Measurements from ENCODE around the gene OR6S1. TPM values are rescaled to one million over a fixed set of nuclear protein-coding genes. Genes with fewer than 3 reads are reported as not detected.
"Not testable (repeated sequence)": the region's sequence is repeated elsewhere in the genome, so short reads cannot be mapped to it uniquely, and the experiment has no call there.

The OR6S1 gene
- polyA plus RNA-seq, 1 donor from 2014 or later: not detected

DNA sequence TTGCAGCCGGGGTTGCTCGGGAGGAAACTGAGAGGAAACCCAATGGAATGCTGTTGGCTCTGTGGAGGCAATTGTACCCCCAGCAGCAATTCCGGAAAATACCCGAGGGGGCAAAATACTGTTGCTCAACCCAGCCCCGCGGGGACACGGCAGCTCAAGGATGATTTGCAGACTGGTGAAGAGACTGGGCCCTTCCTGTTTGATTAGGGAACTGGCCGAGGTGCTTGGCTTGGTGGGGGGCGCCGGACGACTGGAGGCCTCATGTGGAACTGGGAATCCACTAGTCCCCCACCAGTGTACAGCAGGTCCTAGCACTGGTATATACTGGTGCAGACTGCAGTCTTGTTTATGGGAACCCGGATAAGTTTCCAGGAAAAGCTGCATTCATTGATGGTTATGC, 40.0 kb downstream of the OR6S1 start:
- Mint-ChIP-seq H3K36me3 (no peaks in the 10 kb centered on the region), H3K4me3 (no peak overlapping the region), H3K27me3 (no peaks in the 10 kb centered on the region), H3K4me1 (no peaks in the 10 kb centered on the region), H3K9me3 (no peaks in the 10 kb centered on the region), H3K27ac (no peak overlapping the region)

DNA sequence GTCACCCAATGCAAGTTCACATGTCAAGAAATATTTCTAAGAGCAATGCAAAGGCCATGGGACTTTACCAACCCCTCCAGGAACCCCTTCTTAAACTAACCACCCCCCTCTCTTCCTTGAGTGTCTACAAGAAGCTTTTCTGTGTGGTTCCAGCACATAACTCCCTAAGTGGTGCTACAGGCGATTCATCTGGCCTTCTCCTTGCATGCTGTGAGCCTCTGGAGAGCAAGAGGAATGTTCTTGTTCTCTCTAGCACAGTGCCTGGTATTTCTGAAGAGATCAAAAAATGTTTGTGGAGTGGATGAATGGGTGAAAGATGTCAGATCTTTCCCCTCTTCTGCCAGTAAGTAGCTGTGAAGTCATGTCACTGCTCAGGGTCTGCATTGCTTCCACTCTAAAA, 44.4 kb downstream of the OR6S1 start:
- Mint-ChIP-seq H3K36me3 (no peaks in the 10 kb centered on the region), H3K4me3 (no peak overlapping the region), H3K27ac (no peak overlapping the region), H3K9me3 (no peaks in the 10 kb centered on the region), H3K4me1 (no peaks in the 10 kb centered on the region), H3K27me3 (peaks cover 4% of the 10 kb centered on the region)

DNA sequence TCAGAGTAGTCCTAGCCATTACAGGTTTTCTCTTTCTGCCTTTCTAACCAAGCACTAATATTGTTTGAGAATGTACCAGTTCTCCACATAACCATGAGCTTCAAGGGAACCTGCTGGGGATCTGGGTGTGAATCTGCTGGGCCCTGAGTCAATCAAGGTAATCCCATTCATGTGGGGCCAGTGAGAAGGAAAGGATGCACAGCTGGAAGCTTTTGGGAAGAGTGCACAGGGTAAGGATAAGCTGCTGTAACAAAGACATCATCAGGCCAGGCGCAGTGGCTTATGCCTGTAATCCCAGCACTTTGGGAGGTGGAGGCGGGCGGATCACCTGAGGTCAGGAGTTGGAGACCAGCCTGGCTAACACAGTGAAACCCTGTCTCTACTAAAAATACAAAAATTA, 45.8 kb downstream of the OR6S1 start:
- H3K36me3 Mint-ChIP-seq, H3K9me3 Mint-ChIP-seq, H3K27me3 Mint-ChIP-seq, H3K27ac Mint-ChIP-seq, H3K4me3 Mint-ChIP-seq, H3K4me1 Mint-ChIP-seq: not testable (repeated sequence)

DNA sequence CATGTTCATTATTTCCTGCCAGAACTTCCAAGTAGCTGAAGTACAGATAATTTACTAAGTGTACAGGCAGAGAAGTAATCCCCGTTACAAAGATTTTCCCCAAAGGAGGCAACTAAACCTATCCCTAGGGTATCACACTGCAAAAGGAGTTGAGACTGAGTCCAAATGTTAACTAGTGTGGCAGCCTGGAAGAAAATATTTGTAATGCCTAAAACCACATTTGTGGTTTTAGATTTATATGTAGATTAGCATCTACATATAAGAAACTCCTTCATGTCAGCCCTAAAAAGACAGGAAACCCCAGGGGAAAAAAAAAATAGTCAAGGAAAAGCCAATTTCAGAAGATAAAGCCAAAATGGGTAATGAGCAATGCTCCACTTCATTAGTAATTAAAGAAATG, 48.9 kb downstream of the OR6S1 start:
- Mint-ChIP-seq H3K4me3 (no peak overlapping the region), H3K27ac (no peak overlapping the region), H3K9me3 (no peaks in the 10 kb centered on the region), H3K27me3 (peaks cover 7% of the 10 kb centered on the region), H3K36me3 (peaks cover 2% of the 10 kb centered on the region), H3K4me1 (peaks cover 0 to 4% (median 0%) of the 10 kb centered on the region in 3 donors)

DNA sequence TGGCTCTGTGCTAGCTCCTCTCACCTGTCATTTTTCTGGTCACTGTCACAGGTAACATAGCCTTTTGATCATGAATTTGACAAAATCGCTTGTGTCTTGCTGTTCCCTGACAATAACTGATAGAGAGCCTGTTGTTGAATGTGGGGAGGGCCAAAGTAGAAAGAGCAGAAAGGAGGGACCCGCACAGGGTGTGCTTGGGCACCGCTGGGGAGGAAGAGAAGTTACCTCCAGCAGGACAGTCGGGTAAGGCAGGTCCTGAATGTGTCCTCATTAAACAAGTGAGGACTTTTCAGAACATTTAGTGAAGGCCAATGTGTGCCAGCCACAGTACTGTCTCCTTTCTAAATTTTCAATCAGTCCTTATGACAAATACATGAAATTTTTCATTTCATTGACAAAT, 50.3 kb downstream of the OR6S1 start, which contains the start of gene RNASE12:
TSS of gene RNASE12 (minus strand) at position 142 of the 400 bp plus-strand sequence. CDS start 653 bp downstream, outside the sequence.
- Mint-ChIP-seq H3K4me3 (no peak within 1 kb of the TSS), H3K9me3 (peaks cover 0 to 2% (median 0%) of the 10 kb centered on the region in 3 donors), H3K27me3 (peaks cover 7% of the 10 kb centered on the region), H3K36me3 (peaks cover 5% of the 10 kb centered on the region), H3K4me1 (peaks cover 0 to 5% (median 0%) of the 10 kb centered on the region in 3 donors), H3K27ac (no peak within 1 kb of the TSS)

Other genes starting within 250 kb of the OR6S1 start
- gene TEP1, start 228.2 kb downstream of the OR6S1 start, polyA plus RNA-seq: 17.8 TPM
- 0.10 TPM for gene KLHL33, start 205.5 kb downstream of the OR6S1 start, polyA plus RNA-seq
- 50.8 TPM for gene OSGEP, start 186.9 kb downstream of the OR6S1 start, polyA plus RNA-seq
- 143 TPM for gene APEX1, start 186.5 kb downstream of the OR6S1 start, polyA plus RNA-seq
- 63.7 TPM for gene PIP4P1, start 180.3 kb downstream of the OR6S1 start, polyA plus RNA-seq
- gene PNP, start 172.3 kb downstream of the OR6S1 start, polyA plus RNA-seq: 37.6 TPM
- gene RNASE10, start 136.2 kb downstream of the OR6S1 start, polyA plus RNA-seq: 0.19 TPM
- not detected for gene RNASE9, start 80.6 kb downstream of the OR6S1 start, polyA plus RNA-seq
- not detected for gene RNASE11, start 53.7 kb downstream of the OR6S1 start, polyA plus RNA-seq
- gene RNASE12, start 50.3 kb downstream of the OR6S1 start, polyA plus RNA-seq: not detected
- 9.0 TPM for gene RNASE4, start 42.9 kb upstream of the OR6S1 start, polyA plus RNA-seq
- gene ANG, start 47.1 kb upstream of the OR6S1 start, polyA plus RNA-seq: 9.9 TPM
- not detected for gene EDDM3A, start 104.2 kb upstream of the OR6S1 start, polyA plus RNA-seq
- not detected for gene EDDM3B, start 126.7 kb upstream of the OR6S1 start, polyA plus RNA-seq
- gene RNASE6, start 139.6 kb upstream of the OR6S1 start, polyA plus RNA-seq: 84.5 TPM
- gene RNASE1, start 161.2 kb upstream of the OR6S1 start, polyA plus RNA-seq: not detected
- gene RNASE3, start 249.7 kb upstream of the OR6S1 start, polyA plus RNA-seq: not detected